Heart right ventricle (tissue), 16 donors: ENCODE data around the gene B4GAT1. TPM values are rescaled to one million over a fixed set of nuclear protein-coding genes. Genes with fewer than 3 reads are reported as not detected.

Source experiments
- ATAC-seq, 8 donors: fragments of 200-7000 bp; cut with Tn5 transposase; one replicate each; pipeline ENCODE4 v1.9.1; 2020; ENCODE audit warnings: mild to moderate bottlenecking in 8 of 8, moderate library complexity in 8 of 8, moderate number of reproducible peaks in 1 of 8
- DNase-seq, 2 donors: peaks; one replicate each; pipeline ENCODE4 v3.0.0-alpha.2; 2020
- H3K27ac ChIP-seq, 10 donors: fragments of 200-600 bp; sonication (generic) in 2 of 10; one replicate each; pipeline versions ENCODE4 v1.5.0 to v1.8.0; 2020 to 2022; ENCODE audit warnings: mild to moderate bottlenecking in 3 of 10
- H3K27me3 ChIP-seq, 7 donors: fragments of 200-600 bp; one replicate each; pipeline ENCODE4 v1.8.0; 2021 to 2022; ENCODE audit warnings: mild to moderate bottlenecking in 2 of 7
- H3K36me3 ChIP-seq, 9 donors: fragments of 200-600 bp; sonication (generic) in 1 of 9; one replicate each; pipeline versions ENCODE4 v1.5.0 to v1.8.0; 2020 to 2022; ENCODE audit warnings: mild to moderate bottlenecking in 2 of 9
- H3K4me1 ChIP-seq, 9 donors: fragments of 200-600 bp; sonication (generic) in 1 of 9; one replicate each; pipeline versions ENCODE4 v1.5.0 to v1.8.0; 2020 to 2022; ENCODE audit warnings: mild to moderate bottlenecking in 4 of 9
- H3K4me3 ChIP-seq, 10 donors: fragments of 200-600 bp; sonication (generic) in 2 of 10; one replicate each; pipeline versions ENCODE4 v1.5.0 to v1.8.0; 2020 to 2022; ENCODE audit warnings: mild to moderate bottlenecking in 7 of 10, moderate library complexity in 2 of 10
- H3K9me3 ChIP-seq, 11 donors: fragments of 200-600 bp in 10 of 11; sonication (generic) in 2 of 11; one replicate each; pipeline versions ENCODE4 v1.5.0 to v1.8.0; 2013 to 2022; ENCODE audit warnings: mild to moderate bottlenecking in 2 of 11, control low read depth in 1 of 11, moderate library complexity in 1 of 11
- WGBS, 2 donors: extraction: QIAGEN DNeasy Blood & Tissue Kit; methylation state at CpG; one replicate each; pipeline ENCODE4 v1.1.7; 2013; ENCODE audit warnings: inconsistent platforms in 1 of 2; 5-methylcytosine and 5-hydroxymethylcytosine counted together
- intact Hi-C, 10 donors: fragments of 100-400 bp; cut with DNase I; formaldehyde crosslinking; loops; one replicate each; pipeline versions ENCODE4 v1.11.1 to v1.14.2; 2022
- polyA plus RNA-seq, 2 donors: library from polyadenylated mRNA; stranded (reverse); fragments of 200-250 nt; gene quantifications; one replicate each; pipeline ENCODE4 v1.2.3, GENCODE V29; 2013
- total RNA-seq, 10 donors: library from RNA; stranded (reverse); fragmentation: NEBNext Ultra II Directional in 3 of 10; extraction: Animal tissue kit (Norgen Biotek cat#: 25700) in 3 of 10; gene quantifications; one replicate each; pipeline versions ENCODE4 v1.2.1 to v1.2.4, GENCODE V29; 2021 to 2023
- TF ChIP-seq, protein P1 (sequence below), 9 donors: fragments of 200-600 bp; sonication (generic) in 2 of 9; IDR thresholded peaks; one replicate each; pipeline versions ENCODE4 v1.5.0 to v1.8.0; 2021 to 2022; ENCODE audit warnings: antibody characterized with exemption in 9 of 9, mild to moderate bottlenecking in 5 of 9, moderate library complexity in 1 of 9
- donor health status: Arrhythmogenic right ventricular cardiomyopathy.
- donor health status: ischemic (EF 13 %, LVEDD 7.1; RV severe dilation, severe dysfunction).
- donor health status: healthy with polysubstance abuse.
- donor health status: DM: no; HTN: yes; CAD: no.
- donor health status: DM: no; HTN: no; CAD: no.
- donor health status: ischemic (EF 25% LVEDD 6.9; RV normal size, moderate dysfunction).
- donor health status: ischemic (EF 25% LVEDD 5.7; RV mildly dilated, moderate dysfunction).
- donor health status: healthy.
- donor health status: DM: yes; HTN: yes; CAD: no.
- donor health status: Ischemic cardiomyopathy.
- donor health status: ischemic (EF 35%, LVEDD 5.7; RV mildly dilated, moderate dysfunction).
- donor health status: nonischemic (EF 11% LVEDD 7.7; RV severe dilation, severe dysfunction).
- donor health status: DM: yes; HTN: yes; CAD: no.
- donor health status: PGD.
- donor health status: ischemic (EF 29% LVEDD 5.4; RV normal size, mild dysfunction).
- donor health status: nonischemic (EF 23%, LVEDD 6.1; RV moderate dilation, normal function).

The B4GAT1 gene
- total and polyA plus RNA-seq, 12 donors: 22.3 to 69.6 (median 46.1) TPM

GRCh38 chr11:66363805-66364535 is 16.5 kb upstream of the B4GAT1 start:
- ATAC-seq (peak in 2 of 8 donors; percentile 13 to 17), DNase-seq (peak in 1 of 2 donors; percentile 46)
- intact Hi-C loops: no loop called here
- Histone ChIP-seq H3K27ac (peak overlapping the region in 4 of 10 donors; percentile 19 to 54 (median 46)), H3K4me3 (no peak overlapping the region), H3K27me3 (no peaks in the 10 kb centered on the region), H3K36me3 (peaks cover 0 to 4% (median 0%) of the 10 kb centered on the region in 9 donors), H3K9me3 (no peaks in the 10 kb centered on the region), H3K4me1 (peaks cover 0 to 15% (median 4%) of the 10 kb centered on the region in 9 donors)
- TF ChIP-seq, protein P1, sequence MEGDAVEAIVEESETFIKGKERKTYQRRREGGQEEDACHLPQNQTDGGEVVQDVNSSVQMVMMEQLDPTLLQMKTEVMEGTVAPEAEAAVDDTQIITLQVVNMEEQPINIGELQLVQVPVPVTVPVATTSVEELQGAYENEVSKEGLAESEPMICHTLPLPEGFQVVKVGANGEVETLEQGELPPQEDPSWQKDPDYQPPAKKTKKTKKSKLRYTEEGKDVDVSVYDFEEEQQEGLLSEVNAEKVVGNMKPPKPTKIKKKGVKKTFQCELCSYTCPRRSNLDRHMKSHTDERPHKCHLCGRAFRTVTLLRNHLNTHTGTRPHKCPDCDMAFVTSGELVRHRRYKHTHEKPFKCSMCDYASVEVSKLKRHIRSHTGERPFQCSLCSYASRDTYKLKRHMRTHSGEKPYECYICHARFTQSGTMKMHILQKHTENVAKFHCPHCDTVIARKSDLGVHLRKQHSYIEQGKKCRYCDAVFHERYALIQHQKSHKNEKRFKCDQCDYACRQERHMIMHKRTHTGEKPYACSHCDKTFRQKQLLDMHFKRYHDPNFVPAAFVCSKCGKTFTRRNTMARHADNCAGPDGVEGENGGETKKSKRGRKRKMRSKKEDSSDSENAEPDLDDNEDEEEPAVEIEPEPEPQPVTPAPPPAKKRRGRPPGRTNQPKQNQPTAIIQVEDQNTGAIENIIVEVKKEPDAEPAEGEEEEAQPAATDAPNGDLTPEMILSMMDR (IDR thresholded peaks at IDR 0.05): peak in 8 of 9 donors; percentile 31 to 72 (median 56)
- 68 to 72% methylated on average over 15 of the region's 15 CpGs for WGBS, 2 donors

- Histone ChIP-seq H3K4me1 (peaks cover 0 to 15% (median 4%) of the 10 kb centered on the region in 9 donors), H3K4me3 (no peak overlapping the region), H3K36me3 (peaks cover 0 to 8% (median 0%) of the 10 kb centered on the region in 9 donors), H3K9me3 (no peaks in the 10 kb centered on the region), H3K27me3 (no peaks in the 10 kb centered on the region), H3K27ac (peak overlapping the region in 4 of 10 donors; percentile 19 to 54 (median 46))
- TF ChIP-seq, protein P1 (IDR thresholded peaks at IDR 0.05): no peak
- DNase-seq (peak; percentile 23 to 32), ATAC-seq (peak; percentile 5 to 80 (median 57))
- 59 to 72% methylated on average over 14 of the region's 14 CpGs for WGBS, 2 donors
- intact Hi-C loops: no loop called here
Measured at GRCh38 chr11:66363187-66363601, 15.8 kb upstream of the B4GAT1 start.

- DNase-seq: no peak
- peaks cover 0 to 10% (median 0%) of the 10 kb centered on the region in 9 donors for H3K36me3 ChIP-seq
- TF ChIP-seq, protein P1 (IDR thresholded peaks at IDR 0.05): no peak
- no peak overlapping the region for H3K4me3 ChIP-seq
- WGBS, 2 donors: 85 to 89% methylated on average over 9 of the region's 9 CpGs
- no peaks in the 10 kb centered on the region for H3K9me3 ChIP-seq
- peak in 2 of 8 donors; percentile 6 to 9 for ATAC-seq
- intact Hi-C loops: no loop called here
- H3K27ac ChIP-seq: peak overlapping the region in 3 of 10 donors; percentile 45 to 54 (median 48)
- peaks cover 0 to 15% (median 4%) of the 10 kb centered on the region in 9 donors for H3K4me1 ChIP-seq
- H3K27me3 ChIP-seq: no peaks in the 10 kb centered on the region
Measured at GRCh38 chr11:66362481-66363147, 15.2 kb upstream of the B4GAT1 start.

GRCh38 chr11:66361502-66361941 is 14.1 kb upstream of the B4GAT1 start:
- Histone ChIP-seq H3K4me3 (no peak overlapping the region), H3K27ac (no peak overlapping the region), H3K4me1 (peaks cover 0 to 15% (median 4%) of the 10 kb centered on the region in 9 donors), H3K9me3 (no peaks in the 10 kb centered on the region), H3K36me3 (peaks cover 0 to 10% (median 0%) of the 10 kb centered on the region in 9 donors), H3K27me3 (no peaks in the 10 kb centered on the region)
- intact Hi-C loops: no loop called here
- ATAC-seq (no peak), DNase-seq (no peak)
- TF ChIP-seq, protein P1 (IDR thresholded peaks at IDR 0.05): no peak
- 71 to 78% methylated on average over 6 of the region's 6 CpGs for WGBS, 2 donors
